GM12873 (cell line): Measurements from ENCODE around the gene OOSP3.

Experiments
- CTCF ChIP-seq: IDR thresholded peaks from 2 replicates; pipeline ENCODE4 v1.5.1; 2012; ENCODE audit warnings: low read depth, mild to moderate bottlenecking, moderate library complexity, low read length, control low read depth; ENCODE audit not compliant: insufficient read depth; ENCODE audit errors: missing control alignments

The OOSP3 gene

DNA sequence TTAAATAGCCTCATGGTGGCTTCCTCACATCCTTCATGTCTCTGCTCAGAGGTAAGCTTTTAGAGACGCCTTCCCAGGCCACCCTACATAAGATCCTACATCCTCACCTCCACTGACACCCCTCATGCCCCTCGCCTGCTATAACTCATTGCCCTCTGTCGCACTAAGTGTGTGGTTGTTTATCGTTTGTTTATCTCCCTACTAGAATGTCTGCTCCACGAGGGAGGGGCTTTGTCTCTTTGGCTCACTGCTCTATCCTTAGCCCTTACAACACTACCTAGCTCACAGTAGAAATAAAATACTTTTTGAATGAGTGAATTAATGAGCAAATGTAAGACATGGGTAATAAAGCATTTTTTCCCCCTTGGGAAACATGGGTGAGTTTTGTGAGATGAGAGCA is 32.0 kb upstream of the OOSP3 start:
- TF ChIP-seq CTCF: no peak

- TF ChIP-seq CTCF: no peak
These were observed 31.0 kb upstream of the OOSP3 start for GRCh38 chr11:59847626-59848025.

GRCh38 chr11:59849129-59849528 is 29.5 kb upstream of the OOSP3 start:
- no peak for TF ChIP-seq CTCF

DNA sequence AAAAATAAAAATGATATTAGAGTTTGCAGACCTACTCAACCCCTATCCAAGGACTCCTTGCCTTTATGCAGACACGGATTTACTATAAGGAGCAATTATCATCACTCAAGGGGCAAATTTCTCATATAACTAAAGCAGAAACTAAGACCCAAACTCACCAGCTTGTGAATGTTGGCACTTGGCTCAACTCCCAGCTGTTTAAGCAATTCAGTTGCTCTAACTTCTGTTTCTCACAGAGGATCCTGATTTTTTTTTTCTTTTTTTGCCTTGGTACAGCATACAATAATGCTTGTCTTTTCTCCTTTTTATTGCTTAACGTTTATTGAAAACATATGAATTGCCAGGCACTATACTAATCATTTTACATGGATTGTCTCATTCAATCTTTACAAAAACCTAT is 23.7 kb upstream of the OOSP3 start:
- no peak for TF ChIP-seq CTCF

- no peak for TF ChIP-seq CTCF
These were observed 20.8 kb upstream of the OOSP3 start for GRCh38 chr11:59857439-59858434.

GRCh38 chr11:59859673-59860072 is 18.9 kb upstream of the OOSP3 start:
- TF ChIP-seq CTCF: no peak

DNA sequence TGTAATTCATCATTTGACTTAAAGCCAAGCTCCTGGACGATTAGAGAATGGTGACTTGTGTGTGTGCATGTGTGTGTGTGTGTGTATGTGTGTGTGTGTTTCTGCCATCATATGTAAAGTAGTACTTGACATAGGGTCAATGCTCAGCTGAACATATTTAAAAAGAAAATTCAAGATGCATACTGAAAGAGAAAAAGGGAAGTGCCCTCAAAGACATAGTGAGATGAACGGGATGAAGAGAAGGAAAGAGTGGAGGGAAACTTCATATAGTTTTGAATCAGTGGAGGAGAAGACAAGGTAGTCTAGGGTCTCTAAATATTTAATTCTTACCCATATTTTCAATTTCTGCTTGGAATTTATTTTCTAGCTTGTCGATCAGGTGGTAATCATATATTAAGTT is 16.3 kb upstream of the OOSP3 start:
- no peak for TF ChIP-seq CTCF
